K562 (cell line): Measurements from ENCODE around the gene KRT85. TPM values are rescaled to one million over a fixed set of nuclear protein-coding genes. Genes with fewer than 3 reads are reported as not detected.

Experiments used
- ATAC-seq: fragments of 200-7000 bp; cut with Tn5 transposase; 3 replicates; pipeline ENCODE4 v1.9.1; 2020; ENCODE audit warnings: moderate library complexity
- BruUV-seq: library from RNA; stranded (reverse); fragments of 400-500 nt; replicated peaks from 2 replicates; lab custom pipeline; 2021; lab: Mats Ljungman, UMichigan
- CTCF ChIA-PET: fragments of 300-600 bp; formaldehyde crosslinking; extraction: SDS; loops from one replicate; lab custom pipeline; 2021; ENCODE audit warnings: low intra/inter-chr PET ratio; lab: Yijun Ruan, JAX
- POLR2A ChIA-PET: fragments of 300-600, 350-650 bp; sonication (Branson Sonifier 250); formaldehyde crosslinking; extraction: SDS; loops from one replicate; lab custom pipeline; 2021; ENCODE audit warnings: antibody characterized with exemption, inconsistent platforms; lab: Yijun Ruan, JAX
- DNase-seq, 4 experiments: peaks; one replicate each; pipeline versions ENCODE4 v3.0.0 to v3.0.0-alpha.2; 2011 to 2018; ENCODE audit warnings: low spot score in 3 of 4, mixed read lengths in 3 of 4; ENCODE audit errors: extremely low read depth in 1 of 4
- FAIRE-seq: peaks from 2 replicates; lab custom pipeline; 2011; peaks lifted over from hg19 to GRCh38; lab: Jason Lieb, UNC
- H2AFZ ChIP-seq: 2 replicates; pipeline ENCODE4 v1.6.0; 2011; ENCODE audit warnings: low read depth, low read length, control low read depth, inconsistent platforms
- H3K27ac ChIP-seq: fragments of 200-600 bp; 3 replicates; pipeline ENCODE4 v1.8.0; 2011; ENCODE audit warnings: low read depth, mild to moderate bottlenecking, control low read depth, inconsistent platforms, low read length, moderate library complexity, mixed read lengths; ENCODE audit errors: extremely low read depth
- H3K27me3 ChIP-seq, 2 experiments: fragments of 300-600 bp in 1 of 2; 2 replicates in 1 of 2; 3 replicates in 1 of 2; pipeline versions ENCODE4 v1.6.0 to v1.8.0; 2011; ENCODE audit warnings: inconsistent platforms in 2 of 2, low read length in 2 of 2, mild to moderate bottlenecking in 1 of 2, mixed read lengths in 1 of 2, moderate library complexity in 1 of 2; ENCODE audit not compliant: control insufficient read depth in 2 of 2, insufficient read depth in 2 of 2
- H3K36me3 ChIP-seq: fragments of 300-600 bp; 3 replicates; pipeline ENCODE4 v1.8.0; 2011; ENCODE audit warnings: mild to moderate bottlenecking, low read length, inconsistent platforms; ENCODE audit not compliant: control insufficient read depth, insufficient read depth
- H3K4me1 ChIP-seq, 2 experiments: fragments of 200-600 bp in 1 of 2; replicated peaks in 1 of 2; 2 replicates in 1 of 2; 3 replicates in 1 of 2; pipeline versions ENCODE4 v1.5.1 to v1.8.0; 2011; ENCODE audit warnings: inconsistent platforms in 2 of 2, low read length in 2 of 2, mild to moderate bottlenecking in 1 of 2, mixed read lengths in 1 of 2, moderate library complexity in 1 of 2; ENCODE audit not compliant: control insufficient read depth in 2 of 2, insufficient read depth in 2 of 2
- H3K4me2 ChIP-seq: 2 replicates; pipeline ENCODE4 v1.6.1; 2011; ENCODE audit warnings: low read length, control low read depth, inconsistent platforms, mixed read lengths; ENCODE audit not compliant: insufficient read depth
- H3K4me3 ChIP-seq: fragments of 200-600 bp; sonication (generic), shearing (Covaris generic); 2 replicates; pipeline ENCODE4 v1.5.1; 2016; ENCODE audit warnings: control low read depth, inconsistent platforms
- H3K79me2 ChIP-seq: fragments of 200-600 bp; 3 replicates; pipeline ENCODE4 v1.8.0; 2011; ENCODE audit warnings: low read length, inconsistent platforms; ENCODE audit not compliant: control insufficient read depth, insufficient read depth
- H3K9ac ChIP-seq, 2 experiments: 2 replicates each; pipeline versions ENCODE4 v1.6.0 to v1.6.1; 2011; ENCODE audit warnings: low read depth in 2 of 2, low read length in 2 of 2, control low read depth in 1 of 2, inconsistent platforms in 1 of 2, mild to moderate bottlenecking in 1 of 2, mixed read lengths in 1 of 2; ENCODE audit not compliant: insufficient read depth in 1 of 2
- H3K9me1 ChIP-seq: one replicate; pipeline ENCODE4 v1.6.0; 2011; ENCODE audit warnings: inconsistent platforms, mild to moderate bottlenecking, low read length, moderate library complexity; ENCODE audit not compliant: control insufficient read depth, insufficient read depth
- H3K9me3 ChIP-seq: replicated peaks from 2 replicates; pipeline ENCODE4 v1.5.1; 2011; ENCODE audit warnings: low read depth, low read length, inconsistent platforms; ENCODE audit not compliant: control insufficient read depth, insufficient read depth
- H4K20me1 ChIP-seq: replicated peaks from 2 replicates; pipeline ENCODE4 v1.6.1; 2011; ENCODE audit warnings: low read length, inconsistent platforms, mixed read lengths; ENCODE audit not compliant: control insufficient read depth, insufficient read depth
- NONO ChIP-seq, 2 experiments: fragments of 200-400 bp in 1 of 2; fragments of 450-650 bp in 1 of 2; formaldehyde crosslinking in 1 of 2; IDR thresholded peaks; 2 replicates each; pipeline ENCODE4 v1.6.1; 2017; ENCODE audit warnings: low read depth in 2 of 2, mild to moderate bottlenecking in 2 of 2, moderate library complexity in 2 of 2, low read length in 1 of 2
- TRIM28 ChIP-seq: fragments of 450-650 bp; IDR thresholded peaks from 2 replicates; pipeline ENCODE4 v1.6.1; 2017
- WGBS: fragments of 100-300 bp; shearing (Covaris generic); methylation state at CpG from one replicate; pipeline ENCODE4 v1.1.6; 2016; ENCODE audit warnings: low coverage, mixed read lengths; ENCODE audit not compliant: insufficient coverage; ENCODE audit errors: missing lambda C conversion rate; 5-methylcytosine and 5-hydroxymethylcytosine counted together
- in situ Hi-C: fragments of 300-500 bp; cut with MboI; formaldehyde crosslinking; loops from 4 replicates; pipeline ENCODE4 v1.15.0; 2018; ENCODE audit warnings: inconsistent platforms, mixed read lengths
- intact Hi-C: fragments of 100-400 bp; cut with micrococcal nuclease; formaldehyde crosslinking; loops from 2 replicates; pipeline ENCODE4 v1.14.2; 2022
- polyA plus RNA-seq, 8 experiments: library from polyadenylated mRNA; depleted of rRNA in 4 of 8; stranded (reverse) in 5 of 8; unstranded in 3 of 8; fragments of >200 nt; fragmentation: Nextera tagmentation in 2 of 8; fragmentation: Illumina TruSeq in 1 of 8; extraction: Ambion mirVana in 2 of 8; extraction: Trizol in 1 of 8; gene quantifications; 2 replicates each; pipeline versions ENCODE4 v1.2.1 to v1.2.3, GENCODE V29; 2011 to 2014; ENCODE audit warnings: inconsistent platforms in 1 of 8, missing spikeins in 1 of 8
- total RNA-seq, 7 experiments: library from RNA; depleted of rRNA in 6 of 7; stranded (reverse); fragments of >200 nt in 6 of 7; fragmentation: Illumina TruSeq in 2 of 7; extraction: Trizol in 2 of 7; gene quantifications; 2 replicates each; pipeline versions ENCODE4 v1.2.1 to v1.2.3, GENCODE V29; 2011 to 2021; ENCODE audit warnings: low replicate concordance in 1 of 7
- TF ChIP-seq, protein P1 (sequence below): sonication (generic); formaldehyde crosslinking; IDR thresholded peaks from 2 replicates; pipeline ENCODE4 v1.8.1; 2022; ENCODE audit warnings: missing genetic modification reagents
- TF ChIP-seq, protein P2 (sequence below): IDR thresholded peaks from 2 replicates; pipeline ENCODE4 v1.6.1; 2011; ENCODE audit warnings: borderline replicate concordance, low read depth, mild to moderate bottlenecking, moderate library complexity, low read length; ENCODE audit not compliant: insufficient read depth, poor library complexity, severe bottlenecking
- TF ChIP-seq, protein P3 (sequence below): sonication (generic); formaldehyde crosslinking; IDR thresholded peaks from 2 replicates; pipeline ENCODE4 v1.8.0; 2022; ENCODE audit warnings: mild to moderate bottlenecking, missing genetic modification reagents

The KRT85 gene
- total and polyA plus RNA-seq, 9 of the 15 experiments (the other 6 are each of a cell fraction or from before 2014, with no cell fraction given) = not detected

DNA sequence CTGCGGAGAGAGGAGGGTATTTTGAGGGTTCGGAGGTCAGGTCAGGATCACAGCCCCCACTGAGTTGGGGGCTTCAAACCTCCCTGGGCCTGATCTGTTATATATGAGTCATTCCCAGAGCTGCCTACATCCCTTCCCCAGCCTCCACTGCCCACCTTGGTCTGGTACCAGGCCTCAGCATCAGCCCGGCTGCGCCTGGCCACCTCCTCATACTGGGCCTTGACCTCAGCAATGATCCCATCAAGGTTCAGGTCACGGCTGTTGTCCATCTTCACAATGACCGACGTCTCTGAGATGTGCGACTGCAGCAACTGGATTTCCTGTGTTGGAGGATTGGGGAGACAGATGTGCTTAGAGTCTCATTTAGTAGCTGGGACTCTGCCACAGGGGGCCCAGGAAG lies 13.9 kb upstream of the KRT85 start:
- Histone ChIP-seq H3K9me1 (no peaks in the 10 kb centered on the region), H3K4me2 (no peak overlapping the region), H3K79me2 (no peaks in the 10 kb centered on the region), H2AFZ (no peak overlapping the region), H3K27me3 (peaks cover 5 to 61% of the 10 kb centered on the region in 2 experiments; a peak in 4 of 5 replicates), H3K9me3 (no peaks in the 10 kb centered on the region), H3K4me1 (peaks cover 0 to 5% of the 10 kb centered on the region in 2 experiments; a peak in 1 of 5 replicates), H3K27ac (no peak overlapping the region), H3K4me3 (no peak overlapping the region), H3K36me3 (no peaks in the 10 kb centered on the region), H3K9ac (no peak overlapping the region), H4K20me1 (no peaks in the 10 kb centered on the region)
- ATAC-seq (no peak), FAIRE-seq (no peak), DNase-seq (no peak)
- intact Hi-C loops = no loop called here
- ChIA-PET CTCF (no interaction called here), POLR2A (no interaction called here)
- no TSS peak for BruUV-seq
- TF ChIP-seq TRIM28 = no peak
- TF ChIP-seq, protein P1, sequence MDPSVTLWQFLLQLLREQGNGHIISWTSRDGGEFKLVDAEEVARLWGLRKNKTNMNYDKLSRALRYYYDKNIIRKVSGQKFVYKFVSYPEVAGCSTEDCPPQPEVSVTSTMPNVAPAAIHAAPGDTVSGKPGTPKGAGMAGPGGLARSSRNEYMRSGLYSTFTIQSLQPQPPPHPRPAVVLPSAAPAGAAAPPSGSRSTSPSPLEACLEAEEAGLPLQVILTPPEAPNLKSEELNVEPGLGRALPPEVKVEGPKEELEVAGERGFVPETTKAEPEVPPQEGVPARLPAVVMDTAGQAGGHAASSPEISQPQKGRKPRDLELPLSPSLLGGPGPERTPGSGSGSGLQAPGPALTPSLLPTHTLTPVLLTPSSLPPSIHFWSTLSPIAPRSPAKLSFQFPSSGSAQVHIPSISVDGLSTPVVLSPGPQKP (CRISPR knock-in tag) = no peak
- WGBS = 0% methylated on average over 8 of the region's 8 CpGs
- in situ Hi-C loops = loop anchor here (5.0 kb wide), 2 partner anchors 496 to 601 kb away; no protein-coding TSS in a partner anchor

DNA sequence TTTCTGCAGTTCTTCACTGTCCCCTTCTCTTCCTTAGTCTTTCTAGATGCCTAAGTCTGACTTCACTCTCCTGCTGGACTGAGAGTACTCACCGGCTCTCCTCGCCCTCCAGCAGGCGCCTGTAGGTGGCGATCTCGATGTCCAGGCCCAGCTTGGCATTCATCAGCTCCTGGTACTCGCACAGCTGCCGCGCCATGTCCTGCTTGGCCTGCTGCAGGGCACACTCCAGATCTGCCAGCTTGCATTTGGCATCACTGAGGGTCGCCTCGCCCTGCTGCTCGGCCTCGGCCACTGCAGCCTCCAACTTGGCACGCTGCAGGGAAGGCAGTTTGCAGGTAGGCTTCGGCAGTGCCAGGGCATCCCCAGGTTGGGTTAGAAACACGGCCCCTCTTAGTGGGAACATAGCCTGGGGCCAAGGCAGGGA lies 13.0 kb upstream of the KRT85 start:
- Histone ChIP-seq H3K27ac (no peak overlapping the region), H3K9me1 (no peaks in the 10 kb centered on the region), H3K36me3 (no peaks in the 10 kb centered on the region), H2AFZ (no peak overlapping the region), H3K9me3 (no peaks in the 10 kb centered on the region), H3K27me3 (peaks cover 5 to 62% of the 10 kb centered on the region in 2 experiments; a peak in 4 of 5 replicates), H3K9ac (no peak overlapping the region; a peak in 1 of 4 replicates), H3K4me1 (peaks cover 0 to 5% of the 10 kb centered on the region in 2 experiments; a peak in 1 of 5 replicates), H3K79me2 (no peaks in the 10 kb centered on the region), H4K20me1 (no peaks in the 10 kb centered on the region), H3K4me2 (no peak overlapping the region), H3K4me3 (no peak overlapping the region)
- WGBS = 2% methylated on average over 13 of the region's 15 CpGs
- POLR2A ChIA-PET = no interaction called here
- DNase-seq (peak in 2 of 4 experiments; percentile 8 to 18), FAIRE-seq (no peak), ATAC-seq (peak; percentile 60)
- CTCF ChIA-PET = interaction anchor here (0.6 to 0.8 kb wide), 2 partner anchors 377 to 499 kb away, joined by 3 to 6 read pairs; no protein-coding TSS in a partner anchor
- in situ Hi-C loops (loop anchor here (5.0 kb wide), 2 partner anchors 497 to 602 kb away; no protein-coding TSS in a partner anchor), intact Hi-C loops (no loop called here)
- BruUV-seq = no TSS peak
- TF ChIP-seq, protein P2, sequence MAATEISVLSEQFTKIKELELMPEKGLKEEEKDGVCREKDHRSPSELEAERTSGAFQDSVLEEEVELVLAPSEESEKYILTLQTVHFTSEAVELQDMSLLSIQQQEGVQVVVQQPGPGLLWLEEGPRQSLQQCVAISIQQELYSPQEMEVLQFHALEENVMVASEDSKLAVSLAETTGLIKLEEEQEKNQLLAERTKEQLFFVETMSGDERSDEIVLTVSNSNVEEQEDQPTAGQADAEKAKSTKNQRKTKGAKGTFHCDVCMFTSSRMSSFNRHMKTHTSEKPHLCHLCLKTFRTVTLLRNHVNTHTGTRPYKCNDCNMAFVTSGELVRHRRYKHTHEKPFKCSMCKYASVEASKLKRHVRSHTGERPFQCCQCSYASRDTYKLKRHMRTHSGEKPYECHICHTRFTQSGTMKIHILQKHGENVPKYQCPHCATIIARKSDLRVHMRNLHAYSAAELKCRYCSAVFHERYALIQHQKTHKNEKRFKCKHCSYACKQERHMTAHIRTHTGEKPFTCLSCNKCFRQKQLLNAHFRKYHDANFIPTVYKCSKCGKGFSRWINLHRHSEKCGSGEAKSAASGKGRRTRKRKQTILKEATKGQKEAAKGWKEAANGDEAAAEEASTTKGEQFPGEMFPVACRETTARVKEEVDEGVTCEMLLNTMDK = peak; percentile 11
- TF ChIP-seq, protein P3, sequence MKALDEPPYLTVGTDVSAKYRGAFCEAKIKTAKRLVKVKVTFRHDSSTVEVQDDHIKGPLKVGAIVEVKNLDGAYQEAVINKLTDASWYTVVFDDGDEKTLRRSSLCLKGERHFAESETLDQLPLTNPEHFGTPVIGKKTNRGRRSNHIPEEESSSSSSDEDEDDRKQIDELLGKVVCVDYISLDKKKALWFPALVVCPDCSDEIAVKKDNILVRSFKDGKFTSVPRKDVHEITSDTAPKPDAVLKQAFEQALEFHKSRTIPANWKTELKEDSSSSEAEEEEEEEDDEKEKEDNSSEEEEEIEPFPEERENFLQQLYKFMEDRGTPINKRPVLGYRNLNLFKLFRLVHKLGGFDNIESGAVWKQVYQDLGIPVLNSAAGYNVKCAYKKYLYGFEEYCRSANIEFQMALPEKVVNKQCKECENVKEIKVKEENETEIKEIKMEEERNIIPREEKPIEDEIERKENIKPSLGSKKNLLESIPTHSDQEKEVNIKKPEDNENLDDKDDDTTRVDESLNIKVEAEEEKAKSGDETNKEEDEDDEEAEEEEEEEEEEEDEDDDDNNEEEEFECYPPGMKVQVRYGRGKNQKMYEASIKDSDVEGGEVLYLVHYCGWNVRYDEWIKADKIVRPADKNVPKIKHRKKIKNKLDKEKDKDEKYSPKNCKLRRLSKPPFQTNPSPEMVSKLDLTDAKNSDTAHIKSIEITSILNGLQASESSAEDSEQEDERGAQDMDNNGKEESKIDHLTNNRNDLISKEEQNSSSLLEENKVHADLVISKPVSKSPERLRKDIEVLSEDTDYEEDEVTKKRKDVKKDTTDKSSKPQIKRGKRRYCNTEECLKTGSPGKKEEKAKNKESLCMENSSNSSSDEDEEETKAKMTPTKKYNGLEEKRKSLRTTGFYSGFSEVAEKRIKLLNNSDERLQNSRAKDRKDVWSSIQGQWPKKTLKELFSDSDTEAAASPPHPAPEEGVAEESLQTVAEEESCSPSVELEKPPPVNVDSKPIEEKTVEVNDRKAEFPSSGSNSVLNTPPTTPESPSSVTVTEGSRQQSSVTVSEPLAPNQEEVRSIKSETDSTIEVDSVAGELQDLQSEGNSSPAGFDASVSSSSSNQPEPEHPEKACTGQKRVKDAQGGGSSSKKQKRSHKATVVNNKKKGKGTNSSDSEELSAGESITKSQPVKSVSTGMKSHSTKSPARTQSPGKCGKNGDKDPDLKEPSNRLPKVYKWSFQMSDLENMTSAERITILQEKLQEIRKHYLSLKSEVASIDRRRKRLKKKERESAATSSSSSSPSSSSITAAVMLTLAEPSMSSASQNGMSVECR (CRISPR knock-in tag) = no peak
- TF ChIP-seq NONO (IDR thresholded peaks at IDR 0.05; ENCODE audit: low read depth in 2 of 2, low read length in 1 of 2) = no peak
